HepG2 (cell line): ENCODE data around the gene PARP6.

Experiments used
- ZSCAN29 ChIP-seq: sonication (generic); formaldehyde crosslinking; conservative IDR thresholded peaks from 2 replicates; pipeline ENCODE4 v1.4.0; 2020; ENCODE audit warnings: mild to moderate bottlenecking, missing genetic modification reagents
- TF ChIP-seq, protein P1 (sequence below): sonication (generic); formaldehyde crosslinking; IDR thresholded peaks from 2 replicates; pipeline ENCODE4 v1.5.0; 2020; ENCODE audit warnings: mild to moderate bottlenecking, missing genetic modification reagents, moderate library complexity

DNA sequence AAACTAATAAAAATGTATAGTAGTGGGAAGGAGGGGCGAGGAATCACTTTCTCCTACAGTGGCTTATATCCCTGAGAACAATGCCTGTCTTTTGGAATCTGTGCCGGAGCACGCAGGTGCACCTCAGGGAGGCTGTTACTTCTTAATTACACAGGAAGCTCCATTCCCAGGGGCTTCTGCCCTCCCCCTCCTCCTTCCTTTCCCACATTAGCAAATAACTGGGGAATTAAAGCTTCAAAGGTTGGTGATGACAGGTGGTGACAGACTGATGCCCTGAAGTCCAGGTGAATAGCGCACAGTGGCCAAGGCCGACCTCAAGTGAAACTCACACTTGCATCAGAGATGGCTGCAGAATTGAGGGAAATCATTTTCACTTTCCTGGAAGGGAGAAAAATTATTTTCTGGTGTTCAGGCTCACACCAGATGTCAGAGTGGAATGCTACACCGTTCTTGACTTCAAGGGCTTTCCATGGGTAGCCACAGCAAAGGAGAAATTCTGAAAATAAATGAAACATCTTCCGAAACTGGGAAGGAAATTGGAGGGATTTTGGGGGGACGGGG is 78.4 kb downstream of the PARP6 start:
- TF ChIP-seq ZSCAN29 (CRISPR knock-in tag) = no peak
- TF ChIP-seq, protein P1, sequence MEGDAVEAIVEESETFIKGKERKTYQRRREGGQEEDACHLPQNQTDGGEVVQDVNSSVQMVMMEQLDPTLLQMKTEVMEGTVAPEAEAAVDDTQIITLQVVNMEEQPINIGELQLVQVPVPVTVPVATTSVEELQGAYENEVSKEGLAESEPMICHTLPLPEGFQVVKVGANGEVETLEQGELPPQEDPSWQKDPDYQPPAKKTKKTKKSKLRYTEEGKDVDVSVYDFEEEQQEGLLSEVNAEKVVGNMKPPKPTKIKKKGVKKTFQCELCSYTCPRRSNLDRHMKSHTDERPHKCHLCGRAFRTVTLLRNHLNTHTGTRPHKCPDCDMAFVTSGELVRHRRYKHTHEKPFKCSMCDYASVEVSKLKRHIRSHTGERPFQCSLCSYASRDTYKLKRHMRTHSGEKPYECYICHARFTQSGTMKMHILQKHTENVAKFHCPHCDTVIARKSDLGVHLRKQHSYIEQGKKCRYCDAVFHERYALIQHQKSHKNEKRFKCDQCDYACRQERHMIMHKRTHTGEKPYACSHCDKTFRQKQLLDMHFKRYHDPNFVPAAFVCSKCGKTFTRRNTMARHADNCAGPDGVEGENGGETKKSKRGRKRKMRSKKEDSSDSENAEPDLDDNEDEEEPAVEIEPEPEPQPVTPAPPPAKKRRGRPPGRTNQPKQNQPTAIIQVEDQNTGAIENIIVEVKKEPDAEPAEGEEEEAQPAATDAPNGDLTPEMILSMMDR = no peak
